H9 (cell line): ENCODE results near the gene KCTD2. TPM values are rescaled to one million over a fixed set of nuclear protein-coding genes. Genes with fewer than 3 reads are reported as not detected.

ENCODE experiments used
- DNase-seq: peaks from one replicate; pipeline ENCODE4 v3.0.0-alpha.2; 2017
- H2AFZ ChIP-seq: one replicate; pipeline ENCODE4 v1.6.1; 2013; ENCODE audit warnings: mild to moderate bottlenecking, low read length, control low read depth, moderate library complexity
- H2AK5ac ChIP-seq: 2 replicates; pipeline ENCODE4 v1.6.1; 2013; ENCODE audit warnings: low read length, control low read depth, mixed read lengths; ENCODE audit not compliant: insufficient read length
- H2BK120ac ChIP-seq: one replicate; pipeline ENCODE4 v1.6.1; 2013; ENCODE audit warnings: low read depth, mild to moderate bottlenecking, low read length, control low read depth, inconsistent platforms; ENCODE audit not compliant: poor library complexity, severe bottlenecking
- H2BK12ac ChIP-seq: 2 replicates; pipeline ENCODE4 v1.6.1; 2013; ENCODE audit warnings: low read length, control low read depth, mixed read lengths, low read depth; ENCODE audit not compliant: insufficient read length
- H2BK15ac ChIP-seq: 2 replicates; pipeline ENCODE4 v1.6.1; 2013; ENCODE audit warnings: low read depth, low read length, control low read depth
- H2BK20ac ChIP-seq: one replicate; pipeline ENCODE4 v1.6.1; 2013; ENCODE audit warnings: low read depth, mild to moderate bottlenecking, low read length, control low read depth, inconsistent platforms; ENCODE audit not compliant: poor library complexity, severe bottlenecking
- H2BK5ac ChIP-seq: 2 replicates; pipeline ENCODE4 v1.6.1; 2013; ENCODE audit warnings: low read length, control low read depth, mixed read lengths; ENCODE audit not compliant: insufficient read length
- H3K14ac ChIP-seq: 2 replicates; pipeline ENCODE4 v1.6.1; 2013; ENCODE audit warnings: low read length, control low read depth; ENCODE audit not compliant: insufficient read depth
- H3K18ac ChIP-seq: 2 replicates; pipeline ENCODE4 v1.6.1; 2013; ENCODE audit warnings: low read depth, mild to moderate bottlenecking, mixed read lengths, low read length, control low read depth; ENCODE audit not compliant: insufficient read length
- H3K23ac ChIP-seq: 2 replicates; pipeline ENCODE4 v1.6.1; 2013; ENCODE audit warnings: low read length, control low read depth, mixed read lengths, low read depth; ENCODE audit not compliant: insufficient read length
- H3K23me2 ChIP-seq: 2 replicates; pipeline ENCODE4 v1.6.1; 2013; ENCODE audit warnings: low read depth, mild to moderate bottlenecking, mixed read lengths, low read length, control low read depth; ENCODE audit not compliant: insufficient read length, poor library complexity, severe bottlenecking
- H3K27ac ChIP-seq: 2 replicates; pipeline ENCODE4 v1.5.1; 2013; ENCODE audit warnings: low read length, control low read depth, mixed read lengths, low read depth; ENCODE audit not compliant: insufficient read length
- H3K27me3 ChIP-seq: 2 replicates; pipeline ENCODE4 v1.6.1; 2013; ENCODE audit warnings: low read length, control low read depth, inconsistent platforms; ENCODE audit not compliant: insufficient read depth
- H3K4ac ChIP-seq: 2 replicates; pipeline ENCODE4 v1.6.1; 2013; ENCODE audit warnings: low read depth, mild to moderate bottlenecking, control low read depth, inconsistent platforms, low read length, moderate library complexity
- H3K4me1 ChIP-seq: 2 replicates; pipeline ENCODE4 v1.6.1; 2013; ENCODE audit warnings: low read length, control low read depth, inconsistent platforms; ENCODE audit not compliant: insufficient read depth
- H3K4me2 ChIP-seq: 2 replicates; pipeline ENCODE4 v1.6.1; 2013; ENCODE audit warnings: low read length, control low read depth, mixed read lengths; ENCODE audit not compliant: insufficient read length, insufficient read depth
- H3K56ac ChIP-seq: 2 replicates; pipeline ENCODE4 v1.6.1; 2013; ENCODE audit warnings: low read depth, mild to moderate bottlenecking, mixed read lengths, low read length, control low read depth; ENCODE audit not compliant: insufficient read length
- H3K79me1 ChIP-seq: 2 replicates; pipeline ENCODE4 v1.6.1; 2013; ENCODE audit warnings: low read depth, mild to moderate bottlenecking, moderate library complexity, low read length, control low read depth, inconsistent platforms; ENCODE audit not compliant: insufficient read depth, poor library complexity, severe bottlenecking
- H3K79me2 ChIP-seq: 2 replicates; pipeline ENCODE4 v1.6.1; 2013; ENCODE audit warnings: low read length, control low read depth, inconsistent platforms; ENCODE audit not compliant: insufficient read depth
- H3K9ac ChIP-seq: 2 replicates; pipeline ENCODE4 v1.6.1; 2013; ENCODE audit warnings: low read length, control low read depth, mixed read lengths; ENCODE audit not compliant: insufficient read length; ENCODE audit errors: extremely low read depth
- H3K9me3 ChIP-seq: one replicate; pipeline ENCODE4 v1.6.1; 2013; ENCODE audit warnings: low read depth, low read length, inconsistent platforms; ENCODE audit not compliant: control insufficient read depth
- H3T11ph ChIP-seq: one replicate; pipeline ENCODE4 v1.6.1; 2013; ENCODE audit warnings: mild to moderate bottlenecking, low read length, control low read depth, inconsistent platforms
- H4K20me1 ChIP-seq: one replicate; pipeline ENCODE4 v1.6.1; 2013; ENCODE audit not compliant: control insufficient read depth, insufficient read length, insufficient read depth
- H4K5ac ChIP-seq: 2 replicates; pipeline ENCODE4 v1.6.1; 2013; ENCODE audit warnings: low read depth, mild to moderate bottlenecking, mixed read lengths, low read length, control low read depth; ENCODE audit not compliant: insufficient read length
- H4K8ac ChIP-seq: replicated peaks from 2 replicates; pipeline ENCODE4 v1.6.1; 2013; ENCODE audit warnings: low read length, control low read depth, mixed read lengths, low read depth; ENCODE audit not compliant: insufficient read length
- H4K91ac ChIP-seq: 2 replicates; pipeline ENCODE4 v1.6.1; 2013; ENCODE audit warnings: low read depth, mild to moderate bottlenecking, moderate library complexity, mixed read lengths, low read length, control low read depth; ENCODE audit not compliant: insufficient read length
- H3K27ac Mint-ChIP-seq, 3 experiments: 2 replicates in 2 of 3; 3 replicates in 1 of 3; pipeline ENCODE4 v1.8.0; 2020 to 2021; ENCODE audit warnings: mixed read lengths in 3 of 3, mild to moderate bottlenecking in 1 of 3, moderate library complexity in 1 of 3
- H3K27me3 Mint-ChIP-seq: 2 replicates; pipeline ENCODE4 v1.8.0; 2021; ENCODE audit warnings: low read depth, mild to moderate bottlenecking, moderate library complexity, mixed read lengths
- H3K36me3 Mint-ChIP-seq, 3 experiments: 2 replicates in 2 of 3; 3 replicates in 1 of 3; pipeline ENCODE4 v1.8.0; 2020 to 2021; ENCODE audit warnings: low read depth in 3 of 3, mixed read lengths in 3 of 3; ENCODE audit not compliant: insufficient read depth in 1 of 3
- H3K4me1 Mint-ChIP-seq, 2 experiments: 2 replicates each; pipeline ENCODE4 v1.8.0; 2020; ENCODE audit warnings: mixed read lengths in 2 of 2
- H3K4me3 Mint-ChIP-seq, 2 experiments: 2 replicates in 1 of 2; 3 replicates in 1 of 2; pipeline ENCODE4 v1.8.0; 2020 to 2021; ENCODE audit warnings: mild to moderate bottlenecking in 2 of 2, mixed read lengths in 2 of 2, moderate library complexity in 1 of 2
- H3K9me3 Mint-ChIP-seq, 2 experiments: 2 replicates in 1 of 2; 3 replicates in 1 of 2; pipeline ENCODE4 v1.8.0; 2020; ENCODE audit warnings: mild to moderate bottlenecking in 2 of 2, mixed read lengths in 2 of 2, moderate library complexity in 1 of 2
- WGBS: extraction: QIAGEN DNeasy Blood & Tissue Kit; methylation state at CpG from one replicate; pipeline ENCODE4 v1.1.7; 2013; ENCODE audit warnings: missing lambda C conversion rate, low lambda C conversion rate, mixed read lengths; ENCODE audit not compliant: insufficient read length; ENCODE audit errors: extremely low coverage; 5-methylcytosine and 5-hydroxymethylcytosine counted together
- total RNA-seq: library from RNA; stranded (reverse); gene quantifications from 2 replicates; pipeline ENCODE4 v1.2.1, GENCODE V29; 2021
- TF ChIP-seq, protein P1 (sequence below): fragments of 200-600 bp; sonication (generic); conservative IDR thresholded peaks from 3 replicates; pipeline ENCODE4 v1.8.0; 2021; ENCODE audit warnings: antibody characterized with exemption, mild to moderate bottlenecking

KCTD2 gene
- total RNA-seq, 1 experiment from 2014 or later, result 40.1 TPM

- peak; percentile 76 for DNase-seq
- H3K56ac ChIP-seq, result no peak overlapping the region
- peaks cover 5% of the 10 kb centered on the region for H3K27me3 Mint-ChIP-seq
- H3K4me2 ChIP-seq, result peak overlapping the region; percentile 50
- no CpG with 5 or more reads among the region's 40 CpGs for WGBS
- peak overlapping the region; percentile 3 for H3K9ac ChIP-seq
- peak overlapping the region in 1 of 3 experiments; percentile 49; a peak in 3 of 7 replicates for H3K27ac Mint-ChIP-seq
- H4K20me1 ChIP-seq, result no peaks in the 10 kb centered on the region
- no peak overlapping the region for H4K8ac ChIP-seq
- no peak overlapping the region for H3K18ac ChIP-seq
- H4K91ac ChIP-seq, result no peak overlapping the region
- no peak overlapping the region for H2AK5ac ChIP-seq
- H2BK12ac ChIP-seq, result no peak overlapping the region
- H2BK5ac ChIP-seq, result no peak overlapping the region
- peaks cover 7% of the 10 kb centered on the region for H3K23me2 ChIP-seq
- no peaks in the 10 kb centered on the region for H3K27me3 ChIP-seq
- peaks cover 26 to 29% of the 10 kb centered on the region in 2 experiments for H3K4me1 Mint-ChIP-seq
- no peak overlapping the region for H4K5ac ChIP-seq
- H3K79me1 ChIP-seq, result peaks cover under 1% of the 10 kb centered on the region
- no peak overlapping the region for H3K27ac ChIP-seq
- H2BK15ac ChIP-seq, result no peak overlapping the region
- H3K4me3 Mint-ChIP-seq, result peak overlapping the region; percentile 90 to 93
- TF ChIP-seq, protein P1, sequence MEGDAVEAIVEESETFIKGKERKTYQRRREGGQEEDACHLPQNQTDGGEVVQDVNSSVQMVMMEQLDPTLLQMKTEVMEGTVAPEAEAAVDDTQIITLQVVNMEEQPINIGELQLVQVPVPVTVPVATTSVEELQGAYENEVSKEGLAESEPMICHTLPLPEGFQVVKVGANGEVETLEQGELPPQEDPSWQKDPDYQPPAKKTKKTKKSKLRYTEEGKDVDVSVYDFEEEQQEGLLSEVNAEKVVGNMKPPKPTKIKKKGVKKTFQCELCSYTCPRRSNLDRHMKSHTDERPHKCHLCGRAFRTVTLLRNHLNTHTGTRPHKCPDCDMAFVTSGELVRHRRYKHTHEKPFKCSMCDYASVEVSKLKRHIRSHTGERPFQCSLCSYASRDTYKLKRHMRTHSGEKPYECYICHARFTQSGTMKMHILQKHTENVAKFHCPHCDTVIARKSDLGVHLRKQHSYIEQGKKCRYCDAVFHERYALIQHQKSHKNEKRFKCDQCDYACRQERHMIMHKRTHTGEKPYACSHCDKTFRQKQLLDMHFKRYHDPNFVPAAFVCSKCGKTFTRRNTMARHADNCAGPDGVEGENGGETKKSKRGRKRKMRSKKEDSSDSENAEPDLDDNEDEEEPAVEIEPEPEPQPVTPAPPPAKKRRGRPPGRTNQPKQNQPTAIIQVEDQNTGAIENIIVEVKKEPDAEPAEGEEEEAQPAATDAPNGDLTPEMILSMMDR, result no peak
- no peaks in the 10 kb centered on the region for H3K9me3 ChIP-seq
- no peaks in the 10 kb centered on the region for H3K4me1 ChIP-seq
- H3K23ac ChIP-seq, result no peak overlapping the region
- no peak overlapping the region for H2BK120ac ChIP-seq
- H3K4ac ChIP-seq, result no peak overlapping the region
- no peaks in the 10 kb centered on the region for H3K9me3 Mint-ChIP-seq
- no peak overlapping the region for H2BK20ac ChIP-seq
- H2AFZ ChIP-seq, result no peak overlapping the region
- no peak overlapping the region for H3K14ac ChIP-seq
- no peaks in the 10 kb centered on the region for H3K79me2 ChIP-seq
- no peak overlapping the region for H3T11ph ChIP-seq
- peaks cover 9 to 26% (median 23%) of the 10 kb centered on the region in 3 experiments; a peak in 6 of 7 replicates for H3K36me3 Mint-ChIP-seq
Observed at GRCh38 chr17:75110234-75110937, 63.4 kb downstream of the KCTD2 start.
